Activated T-cell treated with anti-CD3 and anti-CD28 coated beads, Interleukin-2, amount 50 U/mL, for 1 hour (primary cell): ENCODE results near the gene AMTN.
"Not testable (repeated sequence)": the region's sequence is repeated elsewhere in the genome, so short reads cannot be mapped to it uniquely, and the experiment has no call there.

Experiments
- DNase-seq: peaks from one replicate; pipeline ENCODE4 v3.0.0-alpha.2; 2020

Gene AMTN

GRCh38 chr4:70518269-70518668 is at the start of gene AMTN:
AMTN (plus strand) TSS chr4:70518569; CDS start chr4:70518778, 209 bp downstream.
- no peak for DNase-seq

GRCh38 chr4:70471897-70472296 is 46.5 kb upstream of the AMTN start, which contains the start of gene MUC7:
MUC7 (plus strand) TSS chr4:70472197; CDS start chr4:70474022, 1,825 bp downstream.
- DNase-seq = no peak

GRCh38 chr4:70473679-70474078 is 44.7 kb upstream of the AMTN start:
- no peak for DNase-seq

- no peak for DNase-seq
Observed at GRCh38 chr4:70488748-70489147, 29.6 kb upstream of the AMTN start.

- no peak for DNase-seq
Observed at GRCh38 chr4:70496231-70496630, 22.1 kb upstream of the AMTN start.

- not testable (repeated sequence) for DNase-seq
Observed at GRCh38 chr4:70501838-70502237, 16.5 kb upstream of the AMTN start.

GRCh38 chr4:70504733-70505132 is 13.6 kb upstream of the AMTN start:
- DNase-seq = no peak

- peak; percentile 50 for DNase-seq
Observed at GRCh38 chr4:70505151-70505748, 13.1 kb upstream of the AMTN start.

- DNase-seq = no peak
Observed at GRCh38 chr4:70508801-70509200, 9.6 kb upstream of the AMTN start.

- DNase-seq = no peak
Observed at GRCh38 chr4:70511365-70511764, 7.0 kb upstream of the AMTN start.

- no peak for DNase-seq
Observed at GRCh38 chr4:70515367-70516250, 2.8 kb upstream of the AMTN start.

GRCh38 chr4:70518716-70519115 is 347 bp downstream of the AMTN start:
- DNase-seq = no peak

- no peak for DNase-seq
Observed at GRCh38 chr4:70522626-70523025, 4.3 kb downstream of the AMTN start.

GRCh38 chr4:70530997-70531396 is 12.6 kb downstream of the AMTN start:
- DNase-seq = no peak

GRCh38 chr4:70531981-70532380 is 13.6 kb downstream of the AMTN start:
- DNase-seq = no peak

GRCh38 chr4:70533211-70533610 is 14.8 kb downstream of the AMTN start:
- DNase-seq = no peak

- DNase-seq = no peak
Observed at GRCh38 chr4:70533791-70534190, 15.4 kb downstream of the AMTN start.

- not testable (repeated sequence) for DNase-seq
Observed at GRCh38 chr4:70534886-70535285, 16.5 kb downstream of the AMTN start.

GRCh38 chr4:70538869-70539268 is 20.5 kb downstream of the AMTN start:
- DNase-seq = no peak

- DNase-seq = no peak
Observed at GRCh38 chr4:70544279-70544868, 26.0 kb downstream of the AMTN start.

GRCh38 chr4:70556856-70557255 is 38.5 kb downstream of the AMTN start:
- no peak for DNase-seq

GRCh38 chr4:70559211-70559830 is 41.0 kb downstream of the AMTN start:
- DNase-seq = peak; percentile 21

GRCh38 chr4:70559924-70560323 is 41.6 kb downstream of the AMTN start:
- no peak for DNase-seq
